ENCODE measurements around the gene CEP290. TPM values are rescaled to one million over a fixed set of nuclear protein-coding genes. Genes with fewer than 3 reads are reported as not detected.

CEP290 gene
- total and polyA plus RNA-seq, 8 donors: 3.6 to 8.9 (median 4.4) TPM

GRCh38 chr12:88001327-88001726, 140.6 kb downstream of the CEP290 start:
- TF ChIP-seq CTCF (IDR thresholded peaks at IDR 0.05): no peak
- intact Hi-C loops (cut with DNase I): no loop called here
- ATAC-seq (no peak), FAIRE-seq (no peak), DNase-seq (no peak)
- no peaks in the 10 kb centered on the region for H3K9me3 ChIP-seq
- no peaks in the 10 kb centered on the region for H3K36me3 ChIP-seq
- H3K4me1 ChIP-seq: no peaks in the 10 kb centered on the region
- H3K4me3 ChIP-seq: no peak overlapping the region
- no peaks in the 10 kb centered on the region for H3K27me3 ChIP-seq
- 69 to 72% methylated on average over 2 of the region's 2 CpGs for WGBS, 2 donors
- no peak overlapping the region for H3K27ac ChIP-seq

Other genes starting within 250 kb of the CEP290 start
- gene C12orf50, start 112.7 kb downstream of the CEP290 start, total RNA-seq: under 1 TPM in 3 of 6 donors, not detected in 3; 0.05 to 0.12 (median 0.09) TPM
- not detected for gene C12orf50, start 112.7 kb downstream of the CEP290 start, polyA plus RNA-seq
- 10 to 100 TPM in 1 of 6 donors, 1 to 10 TPM in 5; 4.3 to 11.7 (median 5.6) TPM for gene TMTC3, start 219 bp upstream of the CEP290 start, total RNA-seq
- 1 to 10 TPM; 1.3 to 2.2 TPM for gene TMTC3, start 219 bp upstream of the CEP290 start, polyA plus RNA-seq